GM19240 (cell line): Measurements from ENCODE around the gene C11orf58.

Source experiments
- DNase-seq: peaks from one replicate; pipeline ENCODE4 v3.0.0; 2011; ENCODE audit warnings: low spot score; ENCODE audit not compliant: insufficient read length

C11orf58 gene

DNA sequence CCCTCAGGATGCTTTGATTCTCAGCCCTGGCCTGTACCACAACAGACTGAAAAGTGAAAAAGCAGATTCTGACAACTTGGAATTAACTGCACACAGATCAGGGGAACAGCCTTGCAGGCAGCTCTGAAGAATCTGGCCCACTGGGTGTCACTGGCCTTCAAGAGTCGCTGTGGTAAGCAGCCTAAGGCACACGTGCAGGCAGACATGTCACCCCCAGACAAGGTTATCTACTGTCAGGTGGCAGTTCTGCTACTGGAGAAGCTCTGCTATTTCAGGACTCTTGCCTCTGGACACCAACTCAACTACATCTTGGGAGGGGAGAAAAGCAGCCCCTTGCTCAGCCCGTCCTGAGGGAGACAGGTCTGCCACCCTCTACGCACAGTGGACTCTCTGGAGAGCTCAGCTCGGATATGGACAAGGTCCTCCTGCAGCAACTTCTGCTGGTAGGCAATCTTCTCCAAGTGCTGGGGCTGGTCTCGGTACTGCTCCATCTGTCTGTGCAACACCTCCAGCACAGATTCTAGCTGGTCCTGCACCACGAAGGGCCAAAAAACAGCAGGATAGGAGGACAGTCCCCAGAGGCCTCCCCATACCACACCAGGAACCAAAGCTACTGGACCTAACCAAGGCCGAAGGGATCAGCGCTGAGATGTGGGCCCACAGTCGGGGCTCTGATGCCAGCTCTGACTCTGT is 63.0 kb downstream of the C11orf58 start:
- DNase-seq, result no peak

DNA sequence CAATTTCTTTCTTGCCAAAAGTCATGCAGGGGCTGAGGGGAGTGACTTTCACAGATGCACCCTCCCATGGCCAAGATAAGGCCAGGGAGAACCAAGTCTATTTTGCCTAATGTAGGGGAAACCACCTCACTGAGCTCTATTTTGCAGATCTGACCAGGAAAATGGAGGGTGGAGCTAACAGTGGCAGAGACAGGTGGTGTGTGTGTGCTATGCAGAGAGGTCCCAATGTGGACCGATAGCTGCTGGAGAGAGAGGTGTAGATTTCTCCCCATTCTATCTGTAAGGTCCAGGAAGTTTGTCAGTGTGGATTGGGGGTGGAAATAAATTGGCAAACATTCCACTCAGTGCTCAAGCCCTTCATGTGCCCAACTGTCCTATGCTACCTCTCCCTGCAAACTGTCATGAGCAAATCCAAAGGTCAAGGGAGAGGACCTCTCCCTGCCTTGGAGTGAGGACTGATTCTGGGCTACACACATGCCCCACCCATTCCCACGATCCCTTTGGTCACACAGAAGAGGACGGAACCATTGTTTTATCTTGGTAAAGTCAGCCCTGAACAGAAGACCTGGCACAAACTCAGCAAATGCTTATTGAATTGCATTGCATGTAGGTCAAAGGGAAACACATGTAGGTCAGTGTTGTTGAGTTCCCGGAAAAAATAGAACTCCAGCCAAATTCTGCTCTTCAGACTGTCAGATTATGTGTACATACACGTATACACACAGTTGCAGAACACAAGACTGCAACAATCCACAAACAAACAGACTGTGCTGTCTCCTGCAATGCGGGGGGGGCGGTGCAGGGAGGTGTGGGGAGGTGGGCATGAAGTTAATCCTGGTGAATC is 65.9 kb downstream of the C11orf58 start:
- no peak for DNase-seq

DNA sequence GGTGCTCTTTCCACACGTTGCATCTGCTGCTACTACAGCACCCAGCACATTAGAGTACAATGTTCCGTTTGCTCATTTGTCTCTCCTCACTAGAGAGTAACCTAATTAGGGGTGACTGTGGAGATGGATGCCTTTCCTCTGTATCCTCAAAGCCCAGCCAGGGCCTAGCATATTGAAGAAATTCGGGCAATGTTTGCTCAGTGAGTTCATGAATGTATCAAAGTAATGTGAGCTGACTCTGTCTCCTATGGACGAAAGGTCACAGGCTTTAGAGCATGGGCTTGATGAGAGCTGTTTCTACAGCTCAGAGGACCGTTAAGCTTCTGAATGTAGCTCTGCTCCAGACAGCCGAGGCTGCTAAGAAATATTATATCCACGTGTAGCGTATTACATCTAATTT is 67.5 kb downstream of the C11orf58 start:
- no peak for DNase-seq

DNA sequence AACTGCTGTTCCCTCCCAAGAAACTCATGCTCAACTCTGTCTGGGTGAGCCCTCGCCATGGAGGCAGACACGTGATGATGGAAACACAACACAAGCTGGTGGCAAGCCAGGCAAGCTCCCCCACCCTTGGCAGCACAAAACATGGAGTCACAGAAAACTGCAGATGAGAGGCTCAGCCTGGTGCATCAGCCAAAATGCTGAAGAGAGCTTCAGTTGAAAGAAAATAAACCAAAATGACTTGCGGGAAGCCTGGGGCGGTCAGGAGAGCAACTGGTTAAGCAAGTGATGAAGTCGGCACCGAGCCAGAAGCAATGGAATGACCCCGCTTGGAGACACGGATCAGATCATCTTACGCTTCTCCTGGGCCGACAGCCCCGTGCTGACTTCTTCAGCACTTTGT is 68.3 kb downstream of the C11orf58 start:
- DNase-seq, result no peak

DNA sequence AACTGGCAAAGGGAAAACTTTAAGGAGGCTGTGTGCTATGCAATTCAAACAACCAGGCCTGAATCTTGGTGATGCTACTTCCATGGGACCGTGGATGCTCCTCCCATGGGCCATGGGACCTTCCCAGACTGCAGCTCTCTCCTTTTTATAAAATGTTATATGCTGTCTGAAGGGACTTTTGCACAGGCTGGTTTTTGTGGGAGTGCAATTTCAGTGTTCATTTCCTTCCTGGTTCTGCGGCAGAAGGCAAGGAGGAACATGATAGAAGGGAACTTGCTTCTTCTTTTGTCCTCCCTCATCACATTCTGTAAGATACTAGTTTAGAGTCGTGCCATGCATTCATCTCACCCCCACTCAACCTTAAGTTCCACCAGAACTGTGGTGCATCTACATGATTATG is 68.9 kb downstream of the C11orf58 start:
- no peak for DNase-seq
